H9 (cell line): ENCODE measurements around the gene LRCH1. TPM values are rescaled to one million over a fixed set of nuclear protein-coding genes. Genes with fewer than 3 reads are reported as not detected.

Experiments used
- DNase-seq: peaks from one replicate; pipeline ENCODE4 v3.0.0-alpha.2; 2017
- H2AFZ ChIP-seq: one replicate; pipeline ENCODE4 v1.6.1; 2013; ENCODE audit warnings: mild to moderate bottlenecking, low read length, control low read depth, moderate library complexity
- H2AK5ac ChIP-seq: 2 replicates; pipeline ENCODE4 v1.6.1; 2013; ENCODE audit warnings: low read length, control low read depth, mixed read lengths; ENCODE audit not compliant: insufficient read length
- H2BK120ac ChIP-seq: one replicate; pipeline ENCODE4 v1.6.1; 2013; ENCODE audit warnings: low read depth, mild to moderate bottlenecking, low read length, control low read depth, inconsistent platforms; ENCODE audit not compliant: poor library complexity, severe bottlenecking
- H2BK12ac ChIP-seq: 2 replicates; pipeline ENCODE4 v1.6.1; 2013; ENCODE audit warnings: low read length, control low read depth, mixed read lengths, low read depth; ENCODE audit not compliant: insufficient read length
- H2BK15ac ChIP-seq: 2 replicates; pipeline ENCODE4 v1.6.1; 2013; ENCODE audit warnings: low read depth, low read length, control low read depth
- H2BK20ac ChIP-seq: one replicate; pipeline ENCODE4 v1.6.1; 2013; ENCODE audit warnings: low read depth, mild to moderate bottlenecking, low read length, control low read depth, inconsistent platforms; ENCODE audit not compliant: poor library complexity, severe bottlenecking
- H2BK5ac ChIP-seq: 2 replicates; pipeline ENCODE4 v1.6.1; 2013; ENCODE audit warnings: low read length, control low read depth, mixed read lengths; ENCODE audit not compliant: insufficient read length
- H3K14ac ChIP-seq: 2 replicates; pipeline ENCODE4 v1.6.1; 2013; ENCODE audit warnings: low read length, control low read depth; ENCODE audit not compliant: insufficient read depth
- H3K18ac ChIP-seq: 2 replicates; pipeline ENCODE4 v1.6.1; 2013; ENCODE audit warnings: low read depth, mild to moderate bottlenecking, mixed read lengths, low read length, control low read depth; ENCODE audit not compliant: insufficient read length
- H3K23ac ChIP-seq: 2 replicates; pipeline ENCODE4 v1.6.1; 2013; ENCODE audit warnings: low read length, control low read depth, mixed read lengths, low read depth; ENCODE audit not compliant: insufficient read length
- H3K23me2 ChIP-seq: 2 replicates; pipeline ENCODE4 v1.6.1; 2013; ENCODE audit warnings: low read depth, mild to moderate bottlenecking, mixed read lengths, low read length, control low read depth; ENCODE audit not compliant: insufficient read length, poor library complexity, severe bottlenecking
- H3K27ac ChIP-seq: 2 replicates; pipeline ENCODE4 v1.5.1; 2013; ENCODE audit warnings: low read length, control low read depth, mixed read lengths, low read depth; ENCODE audit not compliant: insufficient read length
- H3K27me3 ChIP-seq: 2 replicates; pipeline ENCODE4 v1.6.1; 2013; ENCODE audit warnings: low read length, control low read depth, inconsistent platforms; ENCODE audit not compliant: insufficient read depth
- H3K4ac ChIP-seq: 2 replicates; pipeline ENCODE4 v1.6.1; 2013; ENCODE audit warnings: low read depth, mild to moderate bottlenecking, control low read depth, inconsistent platforms, low read length, moderate library complexity
- H3K4me1 ChIP-seq: 2 replicates; pipeline ENCODE4 v1.6.1; 2013; ENCODE audit warnings: low read length, control low read depth, inconsistent platforms; ENCODE audit not compliant: insufficient read depth
- H3K4me2 ChIP-seq: 2 replicates; pipeline ENCODE4 v1.6.1; 2013; ENCODE audit warnings: low read length, control low read depth, mixed read lengths; ENCODE audit not compliant: insufficient read length, insufficient read depth
- H3K56ac ChIP-seq: 2 replicates; pipeline ENCODE4 v1.6.1; 2013; ENCODE audit warnings: low read depth, mild to moderate bottlenecking, mixed read lengths, low read length, control low read depth; ENCODE audit not compliant: insufficient read length
- H3K79me1 ChIP-seq: 2 replicates; pipeline ENCODE4 v1.6.1; 2013; ENCODE audit warnings: low read depth, mild to moderate bottlenecking, moderate library complexity, low read length, control low read depth, inconsistent platforms; ENCODE audit not compliant: insufficient read depth, poor library complexity, severe bottlenecking
- H3K79me2 ChIP-seq: 2 replicates; pipeline ENCODE4 v1.6.1; 2013; ENCODE audit warnings: low read length, control low read depth, inconsistent platforms; ENCODE audit not compliant: insufficient read depth
- H3K9ac ChIP-seq: 2 replicates; pipeline ENCODE4 v1.6.1; 2013; ENCODE audit warnings: low read length, control low read depth, mixed read lengths; ENCODE audit not compliant: insufficient read length; ENCODE audit errors: extremely low read depth
- H3K9me3 ChIP-seq: one replicate; pipeline ENCODE4 v1.6.1; 2013; ENCODE audit warnings: low read depth, low read length, inconsistent platforms; ENCODE audit not compliant: control insufficient read depth
- H3T11ph ChIP-seq: one replicate; pipeline ENCODE4 v1.6.1; 2013; ENCODE audit warnings: mild to moderate bottlenecking, low read length, control low read depth, inconsistent platforms
- H4K20me1 ChIP-seq: one replicate; pipeline ENCODE4 v1.6.1; 2013; ENCODE audit not compliant: control insufficient read depth, insufficient read length, insufficient read depth
- H4K5ac ChIP-seq: 2 replicates; pipeline ENCODE4 v1.6.1; 2013; ENCODE audit warnings: low read depth, mild to moderate bottlenecking, mixed read lengths, low read length, control low read depth; ENCODE audit not compliant: insufficient read length
- H4K8ac ChIP-seq: replicated peaks from 2 replicates; pipeline ENCODE4 v1.6.1; 2013; ENCODE audit warnings: low read length, control low read depth, mixed read lengths, low read depth; ENCODE audit not compliant: insufficient read length
- H4K91ac ChIP-seq: 2 replicates; pipeline ENCODE4 v1.6.1; 2013; ENCODE audit warnings: low read depth, mild to moderate bottlenecking, moderate library complexity, mixed read lengths, low read length, control low read depth; ENCODE audit not compliant: insufficient read length
- H3K27ac Mint-ChIP-seq, 3 experiments: 2 replicates in 2 of 3; 3 replicates in 1 of 3; pipeline ENCODE4 v1.8.0; 2020 to 2021; ENCODE audit warnings: mixed read lengths in 3 of 3, mild to moderate bottlenecking in 1 of 3, moderate library complexity in 1 of 3
- H3K27me3 Mint-ChIP-seq: 2 replicates; pipeline ENCODE4 v1.8.0; 2021; ENCODE audit warnings: low read depth, mild to moderate bottlenecking, moderate library complexity, mixed read lengths
- H3K36me3 Mint-ChIP-seq, 3 experiments: 2 replicates in 2 of 3; 3 replicates in 1 of 3; pipeline ENCODE4 v1.8.0; 2020 to 2021; ENCODE audit warnings: low read depth in 3 of 3, mixed read lengths in 3 of 3; ENCODE audit not compliant: insufficient read depth in 1 of 3
- H3K4me1 Mint-ChIP-seq, 2 experiments: 2 replicates each; pipeline ENCODE4 v1.8.0; 2020; ENCODE audit warnings: mixed read lengths in 2 of 2
- H3K4me3 Mint-ChIP-seq, 2 experiments: 2 replicates in 1 of 2; 3 replicates in 1 of 2; pipeline ENCODE4 v1.8.0; 2020 to 2021; ENCODE audit warnings: mild to moderate bottlenecking in 2 of 2, mixed read lengths in 2 of 2, moderate library complexity in 1 of 2
- H3K9me3 Mint-ChIP-seq, 2 experiments: 2 replicates in 1 of 2; 3 replicates in 1 of 2; pipeline ENCODE4 v1.8.0; 2020; ENCODE audit warnings: mild to moderate bottlenecking in 2 of 2, mixed read lengths in 2 of 2, moderate library complexity in 1 of 2
- CTCF ChIP-seq: fragments of 200-600 bp; sonication (generic); conservative IDR thresholded peaks from 3 replicates; pipeline ENCODE4 v1.8.0; 2021; ENCODE audit warnings: antibody characterized with exemption, mild to moderate bottlenecking
- WGBS: extraction: QIAGEN DNeasy Blood & Tissue Kit; methylation state at CpG from one replicate; pipeline ENCODE4 v1.1.7; 2013; ENCODE audit warnings: missing lambda C conversion rate, low lambda C conversion rate, mixed read lengths; ENCODE audit not compliant: insufficient read length; ENCODE audit errors: extremely low coverage; 5-methylcytosine and 5-hydroxymethylcytosine counted together
- total RNA-seq: library from RNA; stranded (reverse); gene quantifications from 2 replicates; pipeline ENCODE4 v1.2.1, GENCODE V29; 2021

Gene LRCH1
- total RNA-seq, 1 experiment from 2014 or later = 8.0 TPM

- no peak overlapping the region for H2BK120ac ChIP-seq
- H4K8ac ChIP-seq = no peak overlapping the region
- peaks cover 3% of the 10 kb centered on the region for H3K79me1 ChIP-seq
- no peak overlapping the region for H3K14ac ChIP-seq
- Mint-ChIP-seq H3K36me3 (peaks cover 0 to 6% (median 0%) of the 10 kb centered on the region in 3 experiments; a peak in 1 of 7 replicates), H3K9me3 (no peaks in the 10 kb centered on the region), H3K27me3 (no peaks in the 10 kb centered on the region), H3K4me3 (no peak overlapping the region), H3K4me1 (peaks cover 3% of the 10 kb centered on the region in 2 experiments; a peak in 2 of 4 replicates), H3K27ac (no peak overlapping the region)
- H2BK5ac ChIP-seq = no peak overlapping the region
- no peak overlapping the region for H2AK5ac ChIP-seq
- DNase-seq = no peak
- H2BK15ac ChIP-seq = no peak overlapping the region
- H4K5ac ChIP-seq = no peak overlapping the region
- H3K9ac ChIP-seq = no peak overlapping the region
- no peak overlapping the region for H2BK20ac ChIP-seq
- no peak overlapping the region for H3K56ac ChIP-seq
- no peak overlapping the region for H3K4me2 ChIP-seq
- no peaks in the 10 kb centered on the region for H3K79me2 ChIP-seq
- no peak overlapping the region for H3K4ac ChIP-seq
- no peaks in the 10 kb centered on the region for H3K27me3 ChIP-seq
- no peak overlapping the region for H3K18ac ChIP-seq
- no peak overlapping the region for H2BK12ac ChIP-seq
- WGBS = no CpG with 5 or more reads among the region's 5 CpGs
- H3K4me1 ChIP-seq = 0 out of 2 replicates have a peak, but pooled peaks cover 1% of the 10 kb centered on the region
- no peak overlapping the region for H2AFZ ChIP-seq
- H3K9me3 ChIP-seq = no peaks in the 10 kb centered on the region
- H3K23me2 ChIP-seq = no peaks in the 10 kb centered on the region
- no peak for TF ChIP-seq CTCF
- H4K91ac ChIP-seq = no peak overlapping the region
- no peaks in the 10 kb centered on the region for H4K20me1 ChIP-seq
- H3K27ac ChIP-seq = no peak overlapping the region
- H3T11ph ChIP-seq = no peak overlapping the region
- H3K23ac ChIP-seq = no peak overlapping the region
Measured at GRCh38 chr13:46594374-46595078, 41.6 kb downstream of the LRCH1 start.
